GM13977 (cell line): Measurements from ENCODE around the gene NR0B2.
A peak's percentile ranks its signal among the peaks of the same experiment; 100 is the strongest.

ENCODE experiments used
- DNase-seq: peaks from one replicate; pipeline ENCODE4 v3.0.0; 2012; ENCODE audit warnings: low spot score
- CTCF ChIP-seq: IDR thresholded peaks from 2 replicates; pipeline ENCODE4 v1.5.1; 2012; ENCODE audit warnings: mild to moderate bottlenecking, control low read depth; ENCODE audit not compliant: insufficient read depth; ENCODE audit errors: extremely low read depth, missing control alignments
- in situ Hi-C: fragments of 300-500 bp; cut with MboI; formaldehyde crosslinking; loops from one replicate; pipeline ENCODE4 v1.12.0; 2022; ENCODE audit warnings: low sequenced_read_pairs, low pct_unique_long_range_greater_than_20kb, mixed read lengths, inconsistent platforms; ENCODE audit not compliant: unreplicated experiment

The NR0B2 gene

GRCh38 chr1:26897351-26897750 lies 16.4 kb downstream of the NR0B2 start:
- in situ Hi-C loops = no loop called here
- TF ChIP-seq CTCF = no peak
- no peak for DNase-seq

- no peak for DNase-seq
- in situ Hi-C loops = no loop called here
- TF ChIP-seq CTCF = no peak
Measured at GRCh38 chr1:26894263-26894662, 19.5 kb downstream of the NR0B2 start.

- TF ChIP-seq CTCF = no peak
- no peak for DNase-seq
- in situ Hi-C loops = no loop called here
Measured at GRCh38 chr1:26890467-26890796, 23.3 kb downstream of the NR0B2 start.

- in situ Hi-C loops = no loop called here
- TF ChIP-seq CTCF = no peak
- peak; percentile 96 for DNase-seq
Measured at GRCh38 chr1:26889551-26890466, 24.0 kb downstream of the NR0B2 start, which contains the start of gene GPN2. TSS of gene GPN2 (minus strand) at chr1:26890283. CDS start at chr1:26890096, 187 bp downstream.

- no peak for TF ChIP-seq CTCF
- no peak for DNase-seq
- in situ Hi-C loops = no loop called here
Measured at GRCh38 chr1:26888231-26888630, 25.5 kb downstream of the NR0B2 start.

- peak; percentile 47 for TF ChIP-seq CTCF
- in situ Hi-C loops = no loop called here
- DNase-seq = no peak
Measured at GRCh38 chr1:26887125-26887524, 26.6 kb downstream of the NR0B2 start.
